ENCODE results near the gene FAM222B.

GRCh38 chr17:28881533-28882056 lies 39.0 kb upstream of the FAM222B start:
- TF ChIP-seq CTCF (conservative IDR thresholded peaks at IDR 0.05 in 1 of 2, IDR thresholded peaks at IDR 0.05 in 1 of 2; ENCODE audit: extremely low read depth in 1 of 2, insufficient read depth in 1 of 2, low read depth in 1 of 2, low read length in 2 of 2) (no peak), EZH2 (IDR thresholded peaks at IDR 0.05; ENCODE audit: borderline replicate concordance, low read length) (no peak)

Measured in mammary epithelial cell (primary cell).